ENCODE results near the gene CD46. TPM values are rescaled to one million over a fixed set of nuclear protein-coding genes. Genes with fewer than 3 reads are reported as not detected.

CD46 gene
- total RNA-seq, 1 donor from 2014 or later, result 93.8 TPM

- peaks cover 49% of the 10 kb centered on the region for H3K36me3 Mint-ChIP-seq (ENCODE audit: low read depth)
- no peaks in the 10 kb centered on the region for H3K4me1 Mint-ChIP-seq
- TF ChIP-seq CTCF (conservative IDR thresholded peaks at IDR 0.05), result no peak
- no peak overlapping the region for H3K4me3 Mint-ChIP-seq
- no peak overlapping the region for H3K27ac Mint-ChIP-seq (ENCODE audit: unreplicated experiment)
- peaks cover 8% of the 10 kb centered on the region for H3K9me3 Mint-ChIP-seq
- H3K27me3 Mint-ChIP-seq (ENCODE audit: low read depth), result no peaks in the 10 kb centered on the region
- DNase-seq (ENCODE audit: low read depth, low spot score), result no peak
Measured at GRCh38 chr1:207779008-207779407, 27.2 kb downstream of the CD46 start.

GRCh38 chr1:207781312-207781711 is 29.5 kb downstream of the CD46 start:
- H3K27me3 Mint-ChIP-seq (ENCODE audit: low read depth), result no peaks in the 10 kb centered on the region
- H3K36me3 Mint-ChIP-seq (ENCODE audit: low read depth), result peaks cover 41% of the 10 kb centered on the region

GRCh38 chr1:207787776-207788175 is 35.9 kb downstream of the CD46 start:
- H3K27ac Mint-ChIP-seq (ENCODE audit: unreplicated experiment), result no peak overlapping the region
- DNase-seq (ENCODE audit: low read depth, low spot score), result no peak
- H3K36me3 Mint-ChIP-seq (ENCODE audit: low read depth), result peaks cover 7% of the 10 kb centered on the region
- no peaks in the 10 kb centered on the region for H3K9me3 Mint-ChIP-seq
- no peak overlapping the region for H3K4me3 Mint-ChIP-seq
- no peak for TF ChIP-seq CTCF (conservative IDR thresholded peaks at IDR 0.05)
- no peaks in the 10 kb centered on the region for H3K4me1 Mint-ChIP-seq
- H3K27me3 Mint-ChIP-seq (ENCODE audit: low read depth), result no peaks in the 10 kb centered on the region

More at GRCh38 chr1:207781312-207781711, 29.5 kb downstream of the CD46 start:
- Mint-ChIP-seq H3K4me1 (no peaks in the 10 kb centered on the region), H3K27ac (ENCODE audit: unreplicated experiment) (no peak overlapping the region), H3K9me3 (peaks cover 8% of the 10 kb centered on the region), H3K4me3 (no peak overlapping the region)
- no peak for TF ChIP-seq CTCF (conservative IDR thresholded peaks at IDR 0.05)
- no peak for DNase-seq (ENCODE audit: low read depth, low spot score)

- H3K9me3 Mint-ChIP-seq, result no peaks in the 10 kb centered on the region
- H3K27ac Mint-ChIP-seq (ENCODE audit: unreplicated experiment), result no peak overlapping the region
- no peaks in the 10 kb centered on the region for H3K4me1 Mint-ChIP-seq
- peaks cover 7% of the 10 kb centered on the region for H3K36me3 Mint-ChIP-seq (ENCODE audit: low read depth)
- TF ChIP-seq CTCF (conservative IDR thresholded peaks at IDR 0.05), result no peak
- no peak for DNase-seq (ENCODE audit: low read depth, low spot score)
- no peaks in the 10 kb centered on the region for H3K27me3 Mint-ChIP-seq (ENCODE audit: low read depth)
- H3K4me3 Mint-ChIP-seq, result no peak overlapping the region
Measured at GRCh38 chr1:207789386-207789785, 37.5 kb downstream of the CD46 start.

- Mint-ChIP-seq H3K27ac (ENCODE audit: unreplicated experiment) (no peak overlapping the region), H3K4me3 (no peak overlapping the region), H3K4me1 (no peaks in the 10 kb centered on the region), H3K36me3 (ENCODE audit: low read depth) (peaks cover 3% of the 10 kb centered on the region), H3K27me3 (ENCODE audit: low read depth) (no peaks in the 10 kb centered on the region), H3K9me3 (no peaks in the 10 kb centered on the region)
- DNase-seq (ENCODE audit: low read depth, low spot score), result no peak
- no peak for TF ChIP-seq CTCF (conservative IDR thresholded peaks at IDR 0.05)
Measured at GRCh38 chr1:207789792-207790787, 38.2 kb downstream of the CD46 start.

Measured in neural crest cell (in vitro differentiated cells).